ENCODE data around the gene DOCK6. TPM values are rescaled to one million over a fixed set of nuclear protein-coding genes. Genes with fewer than 3 reads are reported as not detected.
A peak's percentile ranks its signal among the peaks of the same experiment; 100 is the strongest.

DOCK6 gene
- total RNA-seq, 4 donors from 2014 or later, result 63.4 to 102 (median 65.6) TPM

GRCh38 chr19:11243798-11244169 is 18.5 kb downstream of the DOCK6 start:
- intact Hi-C loops (cut with DNase I; ENCODE audit: low total_unique reads), result no loop called here
- no peak overlapping the region for H3K4me3 ChIP-seq (ENCODE audit: low read depth, poor library complexity, severe bottlenecking)
- no peak for TF ChIP-seq CTCF (IDR thresholded peaks at IDR 0.05)
- TF ChIP-seq POLR2A (IDR thresholded peaks at IDR 0.05), result no peak
- no peak for DNase-seq (ENCODE audit: low spot score in 2 of 2)
- 93 to 100% methylated on average over 7 of the region's 7 CpGs for WGBS, 2 donors

GRCh38 chr19:11242864-11243797 is 19.2 kb downstream of the DOCK6 start:
- intact Hi-C loops (cut with DNase I; ENCODE audit: low total_unique reads), result no loop called here
- 45 to 62% methylated on average over 29 to 46 of the region's 48 CpGs for WGBS, 2 donors
- TF ChIP-seq POLR2A (IDR thresholded peaks at IDR 0.05) (no peak), CTCF (IDR thresholded peaks at IDR 0.05) (no peak)
- no peak overlapping the region for H3K4me3 ChIP-seq (ENCODE audit: low read depth, poor library complexity, severe bottlenecking)
- DNase-seq (ENCODE audit: low spot score in 2 of 2), result peak; percentile 79 to 98

GRCh38 chr19:11242025-11242424 is 20.3 kb downstream of the DOCK6 start:
- no peak for TF ChIP-seq CTCF (IDR thresholded peaks at IDR 0.05)

GRCh38 chr19:11240008-11240444 is 22.3 kb downstream of the DOCK6 start:
- no peak for DNase-seq (ENCODE audit: low spot score in 2 of 2)
- H3K4me3 ChIP-seq (ENCODE audit: low read depth, poor library complexity, severe bottlenecking), result no peak overlapping the region
- intact Hi-C loops (cut with DNase I; ENCODE audit: low total_unique reads), result no loop called here
- no peak for TF ChIP-seq CTCF (IDR thresholded peaks at IDR 0.05)
- TF ChIP-seq POLR2A (IDR thresholded peaks at IDR 0.05), result no peak
- 93 to 95% methylated on average over 8 of the region's 8 CpGs for WGBS, 2 donors

More at GRCh38 chr19:11242025-11242424, 20.3 kb downstream of the DOCK6 start:
- 76 to 79% methylated on average over 11 of the region's 11 CpGs for WGBS, 2 donors
- no peak overlapping the region for H3K4me3 ChIP-seq (ENCODE audit: low read depth, poor library complexity, severe bottlenecking)
- DNase-seq (ENCODE audit: low spot score in 2 of 2), result no peak
- intact Hi-C loops (cut with DNase I; ENCODE audit: low total_unique reads), result no loop called here

GRCh38 chr19:11239377-11240000 is 22.8 kb downstream of the DOCK6 start, which contains the start of gene ANGPTL8:
Gene ANGPTL8 (plus strand): TSS chr19:11239619. CDS start chr19:11239638, 19 bp downstream.
- H3K4me3 ChIP-seq (ENCODE audit: low read depth, poor library complexity, severe bottlenecking), result no peak within 1 kb of the TSS
- intact Hi-C loops (cut with DNase I; ENCODE audit: low total_unique reads), result no loop called here
- TF ChIP-seq POLR2A (IDR thresholded peaks at IDR 0.05) (no peak), CTCF (IDR thresholded peaks at IDR 0.05) (no peak)
- WGBS, 2 donors, result 96% methylated on average over 23 of the region's 23 CpGs
- no peak for DNase-seq (ENCODE audit: low spot score in 2 of 2)
